NT2/D1 (cell line): ENCODE results near the gene HDAC8.
"Not testable (repeated sequence)": the region's sequence is repeated elsewhere in the genome, so short reads cannot be mapped to it uniquely, and the experiment has no call there.

ENCODE experiments used
- SUZ12 ChIP-seq: IDR thresholded peaks from 2 replicates; pipeline ENCODE4 v1.6.1; 2011; ENCODE audit not compliant: insufficient read length, insufficient read depth; ENCODE audit errors: extremely low read depth
- YY1 ChIP-seq: IDR thresholded peaks from 2 replicates; pipeline ENCODE4 v1.6.1; 2011; ENCODE audit not compliant: insufficient read length, insufficient read depth
- ZNF274 ChIP-seq: IDR thresholded peaks from 2 replicates; pipeline ENCODE4 v1.6.1; 2011; ENCODE audit warnings: mild to moderate bottlenecking, low read depth, low read length

GRCh38 chrX:72591038-72591437 lies 18.4 kb upstream of the HDAC8 start:
- TF ChIP-seq SUZ12, YY1, ZNF274: not testable (repeated sequence)
